CD14-positive monocyte (primary cell): ENCODE results near the gene CETP. TPM values are rescaled to one million over a fixed set of nuclear protein-coding genes. Genes with fewer than 3 reads are reported as not detected.

ENCODE experiments used
- DNase-seq, 3 donors: peaks; one replicate each; pipeline ENCODE4 v3.0.0-alpha.2; 2011 to 2022
- H2AFZ ChIP-seq: 2 replicates; pipeline ENCODE4 v1.6.0; 2012; ENCODE audit warnings: mild to moderate bottlenecking, low read depth, low read length, inconsistent platforms; ENCODE audit not compliant: insufficient read depth, poor library complexity, severe bottlenecking
- H3K27ac ChIP-seq, 2 donors: 1 replicate in 1 of 2; 2 replicates in 1 of 2; pipeline ENCODE4 v1.5.1; 2012 to 2013; ENCODE audit warnings: low read length in 2 of 2, control low read depth in 1 of 2, inconsistent platforms in 1 of 2, low read depth in 1 of 2, mild to moderate bottlenecking in 1 of 2
- H3K27me3 ChIP-seq, 2 donors: one replicate each; pipeline versions ENCODE4 v1.6.0 to v1.6.1; 2011 to 2013; ENCODE audit warnings: low read length in 2 of 2; ENCODE audit not compliant: control insufficient read depth in 2 of 2, insufficient read depth in 2 of 2
- H3K36me3 ChIP-seq, 2 donors: replicated peaks in 1 of 2; 1 replicate in 1 of 2; 2 replicates in 1 of 2; pipeline versions ENCODE4 v1.5.1 to v1.6.1; 2012 to 2013; ENCODE audit warnings: low read length in 2 of 2, control low read depth in 1 of 2, inconsistent platforms in 1 of 2, mild to moderate bottlenecking in 1 of 2; ENCODE audit not compliant: insufficient read depth in 2 of 2, control insufficient read depth in 1 of 2
- H3K4me1 ChIP-seq, 2 donors: 1 replicate in 1 of 2; 2 replicates in 1 of 2; pipeline versions ENCODE4 v1.5.1 to v1.6.1; 2012 to 2013; ENCODE audit warnings: low read length in 2 of 2, control low read depth in 1 of 2, inconsistent platforms in 1 of 2, mild to moderate bottlenecking in 1 of 2, moderate library complexity in 1 of 2; ENCODE audit not compliant: insufficient read depth in 2 of 2, control insufficient read depth in 1 of 2
- H3K4me2 ChIP-seq: replicated peaks from 2 replicates; pipeline ENCODE3; 2012; ENCODE audit warnings: low read length, moderate library complexity, mild to moderate bottlenecking; ENCODE audit not compliant: poor library complexity, severe bottlenecking; ENCODE audit errors: extremely low read depth
- H3K4me3 ChIP-seq, 3 experiments: fragments of 200-600 bp in 1 of 3; sonication (generic) in 1 of 3; replicated peaks in 1 of 3; 1 replicate in 2 of 3; 2 replicates in 1 of 3; pipeline ENCODE4 v1.5.1; 2011 to 2013; ENCODE audit warnings: low read length in 3 of 3, mild to moderate bottlenecking in 3 of 3, control low read depth in 2 of 3, low read depth in 2 of 3, inconsistent platforms in 1 of 3, moderate library complexity in 1 of 3
- H3K79me2 ChIP-seq: 2 replicates; pipeline ENCODE4 v1.6.0; 2012; ENCODE audit warnings: mild to moderate bottlenecking, control low read depth, inconsistent platforms, low read length, moderate library complexity; ENCODE audit not compliant: insufficient read depth
- H3K9ac ChIP-seq: 2 replicates; pipeline ENCODE4 v1.6.0; 2017; ENCODE audit warnings: low read length, mild to moderate bottlenecking; ENCODE audit not compliant: insufficient read depth, poor library complexity, severe bottlenecking
- H3K9me3 ChIP-seq, 2 donors: replicated peaks in 1 of 2; 1 replicate in 1 of 2; 2 replicates in 1 of 2; pipeline versions ENCODE4 v1.5.1 to v1.6.1; 2012 to 2013; ENCODE audit warnings: low read length in 2 of 2, control low read depth in 1 of 2; ENCODE audit not compliant: control insufficient read depth in 1 of 2, insufficient read depth in 1 of 2
- H4K20me1 ChIP-seq: 2 replicates; pipeline ENCODE4 v1.6.0; 2012; ENCODE audit warnings: mild to moderate bottlenecking, low read length, control low read depth, moderate library complexity; ENCODE audit not compliant: insufficient read depth
- H3K27ac Mint-ChIP-seq, 7 donors: one replicate each; pipeline ENCODE4 v1.8.0; 2020; ENCODE audit warnings: mild to moderate bottlenecking in 7 of 7, mixed read lengths in 7 of 7, moderate library complexity in 6 of 7, inconsistent platforms in 2 of 7
- H3K27me3 Mint-ChIP-seq, 3 donors: one replicate each; pipeline ENCODE4 v1.8.0; 2021 to 2022; ENCODE audit warnings: low read depth in 3 of 3, mild to moderate bottlenecking in 3 of 3, mixed read lengths in 3 of 3, moderate library complexity in 3 of 3, inconsistent platforms in 1 of 3
- H3K36me3 Mint-ChIP-seq, 2 donors: one replicate each; pipeline ENCODE4 v1.8.0; 2020; ENCODE audit warnings: mixed read lengths in 2 of 2, inconsistent platforms in 1 of 2, mild to moderate bottlenecking in 1 of 2
- H3K4me1 Mint-ChIP-seq: one replicate; pipeline ENCODE4 v1.8.0; 2020; ENCODE audit warnings: mild to moderate bottlenecking, mixed read lengths
- H3K4me3 Mint-ChIP-seq, 2 donors: one replicate each; pipeline ENCODE4 v1.8.0; 2020; ENCODE audit warnings: mild to moderate bottlenecking in 2 of 2, mixed read lengths in 2 of 2, moderate library complexity in 1 of 2
- H3K9me3 Mint-ChIP-seq, 7 donors: one replicate each; pipeline ENCODE4 v1.8.0; 2020 to 2022; ENCODE audit warnings: mixed read lengths in 7 of 7, mild to moderate bottlenecking in 6 of 7, moderate library complexity in 6 of 7, inconsistent platforms in 2 of 7
- WGBS: methylation state at CpG from one replicate; pipeline ENCODE4 v1.1.5; 2013; ENCODE audit warnings: missing lambda C conversion rate; ENCODE audit not compliant: insufficient coverage; 5-methylcytosine and 5-hydroxymethylcytosine counted together
- intact Hi-C, 2 donors: fragments of 100-400 bp; cut with micrococcal nuclease; formaldehyde crosslinking; loops; one replicate each; pipeline versions ENCODE4 v1.15.0 to v1.15.1; 2023
- polyA plus RNA-seq, 3 donors: library from polyadenylated mRNA; depleted of rRNA in 1 of 3; unstranded in 2 of 3; stranded (reverse) in 1 of 3; fragments of 300-500 nt in 2 of 3; fragments of >200 nt in 1 of 3; fragmentation: Illumina TruSeq in 2 of 3; gene quantifications; 1 replicate in 2 of 3; 2 replicates in 1 of 3; pipeline ENCODE4 v1.2.3, GENCODE V29; 2012 to 2021
- TF ChIP-seq, protein P1 (sequence below): fragments of 200-600 bp; IDR thresholded peaks from one replicate; pipeline ENCODE4 v1.8.0; 2022; ENCODE audit warnings: antibody characterized with exemption, mild to moderate bottlenecking

CETP gene
- polyA plus RNA-seq, 3 donors = 0.61 to 2.1 (median 1.3) TPM

GRCh38 chr16:56997931-56998330 lies 36.2 kb downstream of the CETP start:
- Histone ChIP-seq H3K9ac (no peak overlapping the region), H4K20me1 (peaks cover 97% of the 10 kb centered on the region), H3K4me1 (peaks cover 0 to 39% of the 10 kb centered on the region in 2 donors), H3K4me3 (no peak overlapping the region), H2AFZ (no peak overlapping the region), H3K79me2 (peaks cover 100% of the 10 kb centered on the region), H3K9me3 (no peaks in the 10 kb centered on the region), H3K36me3 (peaks cover 0 to 62% of the 10 kb centered on the region in 2 donors), H3K27ac (no peak overlapping the region), H3K4me2 (no peak overlapping the region), H3K27me3 (no peaks in the 10 kb centered on the region)
- Mint-ChIP-seq H3K36me3 (peaks cover 45 to 60% of the 10 kb centered on the region in 2 donors), H3K9me3 (no peaks in the 10 kb centered on the region), H3K27ac (peak overlapping the region in 1 of 7 donors; percentile 21), H3K4me1 (peaks cover 64% of the 10 kb centered on the region), H3K4me3 (no peak overlapping the region), H3K27me3 (no peaks in the 10 kb centered on the region)
- intact Hi-C loops = no loop called here
- TF ChIP-seq, protein P1, sequence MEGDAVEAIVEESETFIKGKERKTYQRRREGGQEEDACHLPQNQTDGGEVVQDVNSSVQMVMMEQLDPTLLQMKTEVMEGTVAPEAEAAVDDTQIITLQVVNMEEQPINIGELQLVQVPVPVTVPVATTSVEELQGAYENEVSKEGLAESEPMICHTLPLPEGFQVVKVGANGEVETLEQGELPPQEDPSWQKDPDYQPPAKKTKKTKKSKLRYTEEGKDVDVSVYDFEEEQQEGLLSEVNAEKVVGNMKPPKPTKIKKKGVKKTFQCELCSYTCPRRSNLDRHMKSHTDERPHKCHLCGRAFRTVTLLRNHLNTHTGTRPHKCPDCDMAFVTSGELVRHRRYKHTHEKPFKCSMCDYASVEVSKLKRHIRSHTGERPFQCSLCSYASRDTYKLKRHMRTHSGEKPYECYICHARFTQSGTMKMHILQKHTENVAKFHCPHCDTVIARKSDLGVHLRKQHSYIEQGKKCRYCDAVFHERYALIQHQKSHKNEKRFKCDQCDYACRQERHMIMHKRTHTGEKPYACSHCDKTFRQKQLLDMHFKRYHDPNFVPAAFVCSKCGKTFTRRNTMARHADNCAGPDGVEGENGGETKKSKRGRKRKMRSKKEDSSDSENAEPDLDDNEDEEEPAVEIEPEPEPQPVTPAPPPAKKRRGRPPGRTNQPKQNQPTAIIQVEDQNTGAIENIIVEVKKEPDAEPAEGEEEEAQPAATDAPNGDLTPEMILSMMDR = no peak
- DNase-seq = no peak
- 100% methylated on average over 1 of the region's 3 CpGs for WGBS

- H3K9me3 Mint-ChIP-seq = no peaks in the 10 kb centered on the region
- 100% methylated on average over 1 of the region's 3 CpGs for WGBS
These were observed 36.6 kb downstream of the CETP start for GRCh38 chr16:56998352-56998751.

More at GRCh38 chr16:56998352-56998751, 36.6 kb downstream of the CETP start:
- Mint-ChIP-seq H3K27me3 (no peaks in the 10 kb centered on the region), H3K36me3 (peaks cover 48 to 60% of the 10 kb centered on the region in 2 donors), H3K4me3 (no peak overlapping the region), H3K27ac (no peak overlapping the region), H3K4me1 (peaks cover 64% of the 10 kb centered on the region)
- Histone ChIP-seq H3K4me1 (peaks cover 0 to 37% of the 10 kb centered on the region in 2 donors), H3K79me2 (peaks cover 100% of the 10 kb centered on the region), H3K4me2 (no peak overlapping the region), H3K4me3 (no peak overlapping the region), H3K9me3 (no peaks in the 10 kb centered on the region), H3K9ac (no peak overlapping the region), H3K36me3 (peaks cover 0 to 65% of the 10 kb centered on the region in 2 donors), H4K20me1 (peaks cover 97% of the 10 kb centered on the region), H2AFZ (no peak overlapping the region), H3K27ac (no peak overlapping the region), H3K27me3 (no peaks in the 10 kb centered on the region)
- no peak for DNase-seq
- TF ChIP-seq, protein P1 = no peak
- intact Hi-C loops = no loop called here
